ENCODE results near the gene STK10.

DNA sequence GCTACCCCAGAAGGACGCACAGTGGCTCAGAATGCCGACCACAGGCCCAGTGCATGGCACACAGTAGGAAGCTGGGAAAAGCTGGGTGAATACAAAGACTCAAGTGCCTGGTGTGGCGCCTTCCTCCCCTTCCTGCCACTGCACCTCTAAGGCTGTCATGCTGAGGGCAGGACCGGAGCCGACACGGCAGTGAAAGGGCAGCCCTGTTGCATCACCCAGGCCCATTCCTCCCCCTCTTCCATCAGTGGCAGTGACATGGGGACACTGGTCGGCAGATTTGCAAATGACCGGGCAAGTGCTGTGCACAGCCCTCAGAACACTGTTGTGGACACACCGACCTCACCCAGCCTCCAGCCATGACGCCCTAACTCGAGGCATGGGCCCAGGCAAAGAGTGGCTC, 84.0 kb downstream of the STK10 start:
- no peak for TF ChIP-seq SIN3A (IDR thresholded peaks at IDR 0.05; ENCODE audit: borderline replicate concordance, low read depth, low read length)
- TF ChIP-seq RCOR1 (IDR thresholded peaks at IDR 0.05; ENCODE audit: low read length), result no peak
- TF ChIP-seq, protein P1, sequence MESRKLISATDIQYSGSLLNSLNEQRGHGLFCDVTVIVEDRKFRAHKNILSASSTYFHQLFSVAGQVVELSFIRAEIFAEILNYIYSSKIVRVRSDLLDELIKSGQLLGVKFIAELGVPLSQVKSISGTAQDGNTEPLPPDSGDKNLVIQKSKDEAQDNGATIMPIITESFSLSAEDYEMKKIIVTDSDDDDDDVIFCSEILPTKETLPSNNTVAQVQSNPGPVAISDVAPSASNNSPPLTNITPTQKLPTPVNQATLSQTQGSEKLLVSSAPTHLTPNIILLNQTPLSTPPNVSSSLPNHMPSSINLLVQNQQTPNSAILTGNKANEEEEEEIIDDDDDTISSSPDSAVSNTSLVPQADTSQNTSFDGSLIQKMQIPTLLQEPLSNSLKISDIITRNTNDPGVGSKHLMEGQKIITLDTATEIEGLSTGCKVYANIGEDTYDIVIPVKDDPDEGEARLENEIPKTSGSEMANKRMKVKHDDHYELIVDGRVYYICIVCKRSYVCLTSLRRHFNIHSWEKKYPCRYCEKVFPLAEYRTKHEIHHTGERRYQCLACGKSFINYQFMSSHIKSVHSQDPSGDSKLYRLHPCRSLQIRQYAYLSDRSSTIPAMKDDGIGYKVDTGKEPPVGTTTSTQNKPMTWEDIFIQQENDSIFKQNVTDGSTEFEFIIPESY (IDR thresholded peaks at IDR 0.05; ENCODE audit: borderline replicate concordance, low read depth), result no peak
- TF ChIP-seq, protein P2, sequence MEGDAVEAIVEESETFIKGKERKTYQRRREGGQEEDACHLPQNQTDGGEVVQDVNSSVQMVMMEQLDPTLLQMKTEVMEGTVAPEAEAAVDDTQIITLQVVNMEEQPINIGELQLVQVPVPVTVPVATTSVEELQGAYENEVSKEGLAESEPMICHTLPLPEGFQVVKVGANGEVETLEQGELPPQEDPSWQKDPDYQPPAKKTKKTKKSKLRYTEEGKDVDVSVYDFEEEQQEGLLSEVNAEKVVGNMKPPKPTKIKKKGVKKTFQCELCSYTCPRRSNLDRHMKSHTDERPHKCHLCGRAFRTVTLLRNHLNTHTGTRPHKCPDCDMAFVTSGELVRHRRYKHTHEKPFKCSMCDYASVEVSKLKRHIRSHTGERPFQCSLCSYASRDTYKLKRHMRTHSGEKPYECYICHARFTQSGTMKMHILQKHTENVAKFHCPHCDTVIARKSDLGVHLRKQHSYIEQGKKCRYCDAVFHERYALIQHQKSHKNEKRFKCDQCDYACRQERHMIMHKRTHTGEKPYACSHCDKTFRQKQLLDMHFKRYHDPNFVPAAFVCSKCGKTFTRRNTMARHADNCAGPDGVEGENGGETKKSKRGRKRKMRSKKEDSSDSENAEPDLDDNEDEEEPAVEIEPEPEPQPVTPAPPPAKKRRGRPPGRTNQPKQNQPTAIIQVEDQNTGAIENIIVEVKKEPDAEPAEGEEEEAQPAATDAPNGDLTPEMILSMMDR (IDR thresholded peaks at IDR 0.05), result no peak
- TF ChIP-seq TAF1 (IDR thresholded peaks at IDR 0.05; ENCODE audit: borderline replicate concordance, low read depth, low read length), result no peak
- TF ChIP-seq EP300 (IDR thresholded peaks at IDR 0.05; ENCODE audit: borderline replicate concordance in 1 of 2, low read depth in 1 of 2, low read length in 1 of 2), result no peak
- no peak for TF ChIP-seq GATA2 (CRISPR knock-in tag; IDR thresholded peaks at IDR 0.05)
- TF ChIP-seq SMC3 (IDR thresholded peaks at IDR 0.05; ENCODE audit: low read depth, low read length), result no peak
